Measurements from ENCODE around the gene BEST1. TPM values are rescaled to one million over a fixed set of nuclear protein-coding genes. Genes with fewer than 3 reads are reported as not detected.
A peak's percentile ranks its signal among the peaks of the same experiment; 100 is the strongest.

Gene BEST1
- total RNA-seq, 1 donor from 2014 or later, result 4.5 TPM

- no peaks in the 10 kb centered on the region for H3K27me3 Mint-ChIP-seq (ENCODE audit: low read depth)
- H3K9me3 Mint-ChIP-seq (ENCODE audit: low read depth), result no peaks in the 10 kb centered on the region
- no peak overlapping the region for H3K27ac Mint-ChIP-seq (ENCODE audit: unreplicated experiment)
- no peaks in the 10 kb centered on the region for H3K36me3 Mint-ChIP-seq (ENCODE audit: low read depth)
- TF ChIP-seq, protein P1, sequence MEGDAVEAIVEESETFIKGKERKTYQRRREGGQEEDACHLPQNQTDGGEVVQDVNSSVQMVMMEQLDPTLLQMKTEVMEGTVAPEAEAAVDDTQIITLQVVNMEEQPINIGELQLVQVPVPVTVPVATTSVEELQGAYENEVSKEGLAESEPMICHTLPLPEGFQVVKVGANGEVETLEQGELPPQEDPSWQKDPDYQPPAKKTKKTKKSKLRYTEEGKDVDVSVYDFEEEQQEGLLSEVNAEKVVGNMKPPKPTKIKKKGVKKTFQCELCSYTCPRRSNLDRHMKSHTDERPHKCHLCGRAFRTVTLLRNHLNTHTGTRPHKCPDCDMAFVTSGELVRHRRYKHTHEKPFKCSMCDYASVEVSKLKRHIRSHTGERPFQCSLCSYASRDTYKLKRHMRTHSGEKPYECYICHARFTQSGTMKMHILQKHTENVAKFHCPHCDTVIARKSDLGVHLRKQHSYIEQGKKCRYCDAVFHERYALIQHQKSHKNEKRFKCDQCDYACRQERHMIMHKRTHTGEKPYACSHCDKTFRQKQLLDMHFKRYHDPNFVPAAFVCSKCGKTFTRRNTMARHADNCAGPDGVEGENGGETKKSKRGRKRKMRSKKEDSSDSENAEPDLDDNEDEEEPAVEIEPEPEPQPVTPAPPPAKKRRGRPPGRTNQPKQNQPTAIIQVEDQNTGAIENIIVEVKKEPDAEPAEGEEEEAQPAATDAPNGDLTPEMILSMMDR (IDR thresholded peaks at IDR 0.05), result no peak
- peaks cover 21% of the 10 kb centered on the region for H3K4me1 Mint-ChIP-seq (ENCODE audit: low read depth)
- no peak overlapping the region for H3K4me3 Mint-ChIP-seq (ENCODE audit: unreplicated experiment)
- DNase-seq (ENCODE audit: low spot score), result no peak
Observed at GRCh38 chr11:62011881-62012280, 61.7 kb downstream of the BEST1 start.

DNA sequence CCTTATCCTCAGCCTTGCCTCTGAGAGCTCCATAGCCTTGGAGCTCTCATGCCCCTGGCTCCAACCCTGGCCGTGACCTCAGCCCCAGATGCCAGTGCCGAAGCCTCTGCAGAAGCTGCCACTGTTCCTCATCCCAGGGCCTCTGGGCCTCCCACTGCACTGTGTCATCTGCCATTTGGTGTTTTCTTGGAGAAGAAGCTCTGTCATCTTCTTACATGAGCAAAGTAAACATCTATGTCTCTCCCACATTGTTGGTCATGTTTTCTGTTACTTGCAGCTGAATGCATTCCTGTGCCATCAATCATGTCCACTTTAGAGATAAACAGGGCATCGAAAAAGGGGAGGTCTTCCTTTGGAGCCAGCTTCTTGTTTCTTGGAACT lies 62.3 kb downstream of the BEST1 start:
- Mint-ChIP-seq H3K4me1 (ENCODE audit: low read depth) (peaks cover 26% of the 10 kb centered on the region), H3K36me3 (ENCODE audit: low read depth) (no peaks in the 10 kb centered on the region), H3K9me3 (ENCODE audit: low read depth) (no peaks in the 10 kb centered on the region), H3K27me3 (ENCODE audit: low read depth) (no peaks in the 10 kb centered on the region), H3K4me3 (ENCODE audit: unreplicated experiment) (no peak overlapping the region), H3K27ac (ENCODE audit: unreplicated experiment) (peak overlapping the region; percentile 52)
- no peak for DNase-seq (ENCODE audit: low spot score)
- TF ChIP-seq, protein P1 (IDR thresholded peaks at IDR 0.05), result no peak

GRCh38 chr11:62012832-62013461 lies 62.8 kb downstream of the BEST1 start:
- H3K4me1 Mint-ChIP-seq (ENCODE audit: low read depth), result peaks cover 27% of the 10 kb centered on the region
- no peak overlapping the region for H3K4me3 Mint-ChIP-seq (ENCODE audit: unreplicated experiment)
- no peaks in the 10 kb centered on the region for H3K36me3 Mint-ChIP-seq (ENCODE audit: low read depth)
- peak overlapping the region; percentile 59 for H3K27ac Mint-ChIP-seq (ENCODE audit: unreplicated experiment)
- H3K9me3 Mint-ChIP-seq (ENCODE audit: low read depth), result no peaks in the 10 kb centered on the region
- TF ChIP-seq, protein P1 (IDR thresholded peaks at IDR 0.05), result no peak
- DNase-seq (ENCODE audit: low spot score), result no peak
- H3K27me3 Mint-ChIP-seq (ENCODE audit: low read depth), result no peaks in the 10 kb centered on the region

Other genes with a start within 250 kb of the BEST1 start
- 1.6 to 1.7 TPM in 2 of 3 replicates, not detected in the other for gene MYRF, start 197.7 kb upstream of the BEST1 start, total RNA-seq
- gene TMEM258, start 157.8 kb upstream of the BEST1 start, total RNA-seq, result 103 to 133 TPM (median 106 TPM) in 3 replicates
- gene FEN1, start 157.4 kb upstream of the BEST1 start, total RNA-seq, result 12.6 to 27.1 TPM (median 13.2 TPM) in 3 replicates
- gene FADS1, start 133.3 kb upstream of the BEST1 start, total RNA-seq, result 72.6 to 95.5 TPM (median 74.6 TPM) in 3 replicates
- 202 to 315 TPM (median 297 TPM) in 3 replicates for gene FADS2, start 122.1 kb upstream of the BEST1 start, total RNA-seq
- gene FADS3, start 58.8 kb upstream of the BEST1 start, total RNA-seq, result 206 to 263 TPM (median 255 TPM) in 3 replicates
- 9.7 to 24.7 TPM (median 24.1 TPM) in 3 replicates for gene RAB3IL1, start 32.8 kb upstream of the BEST1 start, total RNA-seq
- 3,793 to 4,450 TPM (median 3,807 TPM) in 3 replicates for gene FTH1, start 17.3 kb downstream of the BEST1 start, total RNA-seq
- 21.6 to 24.6 TPM (median 22.4 TPM) in 3 replicates for gene INCENP, start 173.7 kb downstream of the BEST1 start, total RNA-seq
- gene SCGB1D1, start 239.9 kb downstream of the BEST1 start, total RNA-seq, result not detected in 3 replicates

Data from chondrocyte (in vitro differentiated cells).